DMS79 (cell line): ENCODE data around the gene RIMBP3C.
"Not testable (repeated sequence)": the region's sequence is repeated elsewhere in the genome, so short reads cannot be mapped to it uniquely, and the experiment has no call there.

ENCODE experiments used
- DNase-seq: peaks from one replicate; lab custom pipeline; 2025; lab: John Stamatoyannopoulos, UW

RIMBP3C gene

GRCh38 chr22:21551361-21551760, at the start of gene RIMBP3C:
Gene RIMBP3C (minus strand): TSS chr22:21551461. CDS start chr22:21550976, 485 bp downstream.
- not testable (repeated sequence) for DNase-seq

- no peak for DNase-seq
These were observed 48.0 kb upstream of the RIMBP3C start for GRCh38 chr22:21599053-21599893.

- DNase-seq, result no peak
These were observed 47.0 kb upstream of the RIMBP3C start for GRCh38 chr22:21598302-21598701.

GRCh38 chr22:21596356-21597135, 45.3 kb upstream of the RIMBP3C start:
- DNase-seq, result not testable (repeated sequence)

GRCh38 chr22:21594865-21595452, 43.7 kb upstream of the RIMBP3C start:
- DNase-seq, result no peak

DNA sequence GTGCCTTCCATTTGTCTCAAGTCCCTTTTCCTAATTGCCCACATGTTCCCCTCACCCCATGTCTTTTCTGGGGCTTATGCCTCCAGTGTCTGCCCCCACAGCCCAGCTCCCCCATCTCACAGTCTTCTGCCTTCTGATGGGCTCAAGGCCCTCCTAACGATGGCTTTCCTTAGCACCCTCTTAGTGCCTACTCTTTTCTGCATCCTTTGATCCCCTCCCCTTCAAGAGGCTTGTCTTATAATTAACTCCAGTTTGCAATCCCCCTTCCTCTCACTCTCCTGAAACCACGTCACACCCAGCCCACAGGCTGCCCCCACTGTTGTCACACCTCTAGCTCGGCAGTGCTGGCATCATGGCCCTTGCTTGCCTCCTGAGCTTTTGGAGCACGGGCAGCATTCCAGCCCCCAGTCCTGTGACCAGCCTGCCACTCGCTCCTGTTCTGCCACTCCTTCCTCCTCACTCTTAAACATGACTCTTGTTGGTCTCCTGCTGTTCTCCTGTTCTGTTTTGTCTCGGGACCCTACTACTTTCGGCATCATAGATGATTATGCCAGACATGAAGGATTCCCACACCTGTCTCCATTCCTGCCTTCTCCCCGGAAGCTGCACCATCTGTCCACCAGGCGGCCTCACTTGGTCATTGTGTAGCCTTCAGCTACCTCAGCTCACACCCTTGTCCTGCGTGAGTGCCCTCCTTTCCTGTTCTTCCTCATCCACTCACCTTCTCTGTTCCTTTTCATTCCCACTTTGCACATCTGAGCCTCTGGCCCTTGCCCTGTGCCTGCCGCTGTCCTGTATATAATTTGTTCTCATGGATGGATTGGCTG, 42.4 kb upstream of the RIMBP3C start:
- no peak for DNase-seq

DNA sequence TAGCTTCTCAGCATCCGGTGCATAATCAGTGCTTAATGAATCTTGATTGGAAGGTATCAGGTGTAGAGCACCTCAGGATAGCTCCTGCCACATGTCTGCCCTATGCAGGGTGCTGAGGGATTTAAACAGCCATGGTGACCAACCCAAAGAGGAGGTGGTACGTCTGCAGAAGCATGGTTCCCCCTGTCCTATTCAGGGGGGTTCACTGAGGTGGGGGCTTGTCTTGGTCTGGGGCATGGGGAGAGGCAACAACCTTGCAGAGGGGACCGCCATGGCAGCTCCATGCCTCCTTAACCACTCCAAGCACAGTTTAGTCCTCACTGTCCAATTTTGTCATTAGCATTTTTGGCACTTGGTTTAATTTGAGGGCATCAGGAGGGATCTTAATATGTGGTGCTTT, 41.2 kb upstream of the RIMBP3C start:
- DNase-seq, result no peak

GRCh38 chr22:21591695-21592094, 40.4 kb upstream of the RIMBP3C start:
- peak; percentile 32 for DNase-seq

DNA sequence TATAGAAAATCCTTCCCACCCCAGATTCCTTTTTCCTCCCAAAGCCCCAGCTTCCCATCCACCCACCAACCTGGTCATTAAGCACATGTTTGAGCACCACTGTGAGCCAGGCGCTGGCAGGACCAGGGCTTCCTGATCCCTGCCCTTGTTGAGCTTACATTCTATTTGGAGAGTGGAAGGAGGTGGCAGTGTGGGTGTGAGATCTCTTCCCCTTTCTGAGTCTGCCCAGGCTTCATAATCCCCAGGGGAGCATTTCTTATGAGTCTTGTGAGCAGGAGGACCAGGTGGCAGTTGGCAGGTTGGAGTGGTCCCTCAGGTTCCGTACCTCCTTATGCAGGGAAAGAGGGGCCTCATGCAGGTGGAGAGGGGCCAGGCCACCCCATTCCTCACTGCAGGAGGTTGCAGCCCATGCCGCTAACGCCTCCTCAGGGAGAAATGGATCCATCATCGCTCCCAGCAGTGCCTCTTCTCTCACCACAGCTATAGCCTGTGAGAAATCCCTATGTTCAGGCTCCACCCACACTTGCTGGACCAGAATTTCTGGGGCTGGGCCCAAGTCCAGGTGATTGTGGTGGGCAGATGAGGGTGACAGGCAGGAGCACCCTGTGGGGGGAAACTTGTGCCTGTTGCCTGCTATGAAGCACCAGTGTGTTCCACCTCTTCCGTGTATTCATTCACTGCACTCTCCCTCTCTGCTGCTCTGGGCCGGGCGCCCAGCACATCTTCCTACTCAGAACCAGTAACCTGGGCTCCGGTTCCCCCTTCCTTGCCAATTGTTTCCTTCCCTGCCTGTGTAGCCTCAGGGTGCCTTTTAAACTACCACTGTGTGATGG, 39.8 kb upstream of the RIMBP3C start:
- no peak for DNase-seq

GRCh38 chr22:21589396-21589795, 38.1 kb upstream of the RIMBP3C start:
- no peak for DNase-seq

- DNase-seq, result no peak
These were observed 36.7 kb upstream of the RIMBP3C start for GRCh38 chr22:21587803-21588611.

- DNase-seq, result no peak
These were observed 34.1 kb upstream of the RIMBP3C start for GRCh38 chr22:21585389-21585788.

DNA sequence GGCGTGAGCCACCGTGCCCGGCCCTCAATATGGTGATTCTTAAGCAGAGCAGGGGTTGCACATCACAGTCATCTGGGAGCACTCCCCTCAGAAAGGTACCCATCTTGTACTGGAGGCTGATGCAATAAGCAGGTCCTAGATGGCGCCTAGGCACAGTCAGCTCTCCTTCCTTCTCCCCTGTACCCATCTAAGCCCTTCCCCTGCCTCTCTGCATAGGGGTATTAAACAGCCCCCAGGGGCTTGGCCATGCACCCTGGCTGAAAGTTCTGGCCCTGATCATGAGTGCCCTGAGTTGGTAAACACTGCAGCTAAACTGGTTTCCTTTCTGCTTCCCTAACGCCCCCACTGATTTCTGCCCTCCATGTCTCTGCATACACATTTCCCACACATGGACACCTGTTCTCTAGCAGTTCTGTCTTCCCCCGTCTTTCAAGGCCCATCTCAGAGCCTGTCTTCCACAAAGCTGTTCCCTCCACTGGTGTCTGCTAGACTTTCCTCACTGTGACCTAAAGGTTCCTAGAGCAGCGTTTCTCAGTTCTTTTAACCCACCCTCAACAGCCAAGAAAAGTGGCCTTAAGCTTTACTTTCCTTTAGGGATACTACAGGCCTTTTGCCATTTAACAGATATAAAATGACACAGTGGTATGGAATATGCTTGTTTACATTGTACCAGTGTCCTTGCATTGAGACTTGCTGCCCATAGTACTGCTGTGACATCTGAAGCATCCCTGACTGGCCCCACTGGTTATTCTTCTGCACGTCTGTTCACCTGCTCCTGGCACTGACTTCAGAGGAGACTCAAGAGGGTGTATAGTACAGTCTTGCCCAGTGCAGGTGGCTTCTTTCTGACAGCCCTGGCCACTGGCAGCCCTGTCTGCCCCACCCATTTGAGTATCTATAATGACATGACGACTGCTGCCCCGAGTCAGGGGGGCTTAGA, 31.8 kb upstream of the RIMBP3C start:
- peak; percentile 44 for DNase-seq

GRCh38 chr22:21581009-21581713, 29.9 kb upstream of the RIMBP3C start:
- not testable (repeated sequence) for DNase-seq

GRCh38 chr22:21580623-21581007, 29.4 kb upstream of the RIMBP3C start:
- not testable (repeated sequence) for DNase-seq

- DNase-seq, result no peak
These were observed 28.2 kb upstream of the RIMBP3C start for GRCh38 chr22:21579474-21579851.

DNA sequence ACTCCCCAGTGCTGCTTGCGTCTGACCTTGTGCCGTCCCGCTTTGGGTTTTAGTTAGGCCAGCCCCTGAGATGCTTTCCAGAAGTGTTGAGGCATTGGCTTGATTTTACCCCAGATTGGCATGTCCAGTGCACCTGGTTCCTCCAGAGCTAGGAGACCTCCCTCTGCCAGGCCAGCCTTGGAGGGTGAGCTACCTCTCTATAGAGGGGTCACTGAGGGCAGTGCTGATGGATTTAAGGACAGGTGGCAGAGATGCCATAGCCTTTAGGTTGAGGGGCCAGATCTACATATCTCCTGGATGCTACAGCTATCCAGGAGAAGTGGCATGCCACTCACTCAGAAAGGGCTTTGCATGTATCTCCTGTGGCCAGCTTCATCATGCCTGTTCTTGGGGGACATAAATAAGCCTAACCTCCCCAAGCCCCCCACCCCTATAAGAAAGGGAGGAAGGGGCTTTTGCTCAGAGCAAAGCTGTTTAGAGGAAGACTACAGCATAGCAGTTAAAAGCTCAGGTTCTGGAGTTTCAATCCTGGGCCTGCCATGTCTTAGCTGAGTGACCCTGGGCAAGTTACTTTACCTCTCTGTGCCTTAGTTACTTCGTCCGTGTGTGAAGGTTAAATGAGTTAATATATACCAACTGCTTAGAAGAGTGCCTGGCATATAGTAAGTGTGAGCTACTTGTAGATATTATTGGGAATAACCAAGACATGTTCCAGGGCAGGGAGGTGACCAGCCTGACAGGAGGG, 22.7 kb upstream of the RIMBP3C start:
- DNase-seq, result no peak

DNA sequence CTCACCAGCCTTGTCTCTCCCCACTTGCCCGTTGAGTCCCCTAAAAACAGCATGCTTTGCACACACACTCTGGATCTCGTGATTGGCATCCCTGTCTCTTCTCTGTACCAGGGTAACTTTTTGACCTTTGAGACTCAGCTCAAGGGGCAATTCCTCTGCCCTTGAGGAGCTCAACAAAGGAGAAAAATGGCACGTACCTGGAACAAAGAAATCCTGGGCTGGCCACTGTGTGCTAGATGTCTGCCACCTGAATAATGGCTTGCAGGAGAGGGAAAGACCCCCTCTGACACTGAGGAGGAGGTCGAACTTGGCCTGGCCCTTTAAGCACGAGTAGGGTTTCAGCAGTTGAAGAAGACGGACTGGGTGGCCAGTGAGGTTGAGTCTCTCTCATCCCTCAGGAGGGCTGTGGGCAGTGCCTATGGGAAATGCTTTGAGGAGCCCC, 22.1 kb upstream of the RIMBP3C start:
- no peak for DNase-seq
